ENCODE results near the gene VAV3. TPM values are rescaled to one million over a fixed set of nuclear protein-coding genes. Genes with fewer than 3 reads are reported as not detected.
"Not testable (repeated sequence)": the region's sequence is repeated elsewhere in the genome, so short reads cannot be mapped to it uniquely, and the experiment has no call there.

The VAV3 gene
- total RNA-seq, 4 donors from 2014 or later, result 1.9 to 5.8 (median 3.0) TPM

- WGBS, result 55% methylated on average over 1 of the region's 1 CpG
- Histone ChIP-seq H3K36me3 (no peaks in the 10 kb centered on the region), H3K27me3 (no peaks in the 10 kb centered on the region), H3K27ac (replicated peaks in 1 of 4) (no peak overlapping the region), H3K4me3 (no peak overlapping the region), H3K9me3 (no peaks in the 10 kb centered on the region), H3K4me1 (peaks cover 0 to 7% (median 3%) of the 10 kb centered on the region in 4 donors)
- DNase-seq (ENCODE audit: extremely low spot score), result no peak
- no peak for TF ChIP-seq POLR2A (IDR thresholded peaks at IDR 0.05; ENCODE audit: low read depth)
- no peak for TF ChIP-seq POLR2AphosphoS5 (IDR thresholded peaks at IDR 0.05)
- no peak for TF ChIP-seq EP300 (IDR thresholded peaks at IDR 0.05)
- no peak for TF ChIP-seq CTCF (IDR thresholded peaks at IDR 0.05)
- intact Hi-C loops (cut with DNase I), result no loop called here
Observed at GRCh38 chr1:107724648-107725047, 240.3 kb downstream of the VAV3 start.

- H3K9me3 ChIP-seq; H3K36me3 ChIP-seq; intact Hi-C loops (cut with DNase I); H3K4me1 ChIP-seq; H3K4me3 ChIP-seq; H3K27ac ChIP-seq (replicated peaks in 1 of 4); DNase-seq (ENCODE audit: extremely low spot score); H3K27me3 ChIP-seq: not testable (repeated sequence)
- 92% methylated on average over 4 of the region's 4 CpGs for WGBS
Observed at GRCh38 chr1:107720210-107720609, 244.8 kb downstream of the VAV3 start.

- H3K4me1 ChIP-seq, result no peaks in the 10 kb centered on the region
- peaks cover 0 to 7% (median 0%) of the 10 kb centered on the region in 4 donors for H3K9me3 ChIP-seq
- H3K4me3 ChIP-seq, result no peak overlapping the region
- DNase-seq (ENCODE audit: extremely low spot score), result no peak
- intact Hi-C loops (cut with DNase I), result no loop called here
- no peaks in the 10 kb centered on the region for H3K27me3 ChIP-seq
- no peaks in the 10 kb centered on the region for H3K36me3 ChIP-seq
- TF ChIP-seq EP300 (IDR thresholded peaks at IDR 0.05) (no peak), CTCF (IDR thresholded peaks at IDR 0.05) (no peak), POLR2AphosphoS5 (IDR thresholded peaks at IDR 0.05) (no peak), POLR2A (IDR thresholded peaks at IDR 0.05; ENCODE audit: low read depth) (no peak)
- no peak overlapping the region for H3K27ac ChIP-seq (replicated peaks in 1 of 4)
Observed at GRCh38 chr1:107710005-107710404, 255.0 kb downstream of the VAV3 start.

- Histone ChIP-seq H3K27me3 (no peaks in the 10 kb centered on the region), H3K27ac (replicated peaks in 1 of 4) (no peak overlapping the region), H3K9me3 (peaks cover 0 to 7% (median 0%) of the 10 kb centered on the region in 4 donors), H3K4me3 (no peak overlapping the region), H3K36me3 (no peaks in the 10 kb centered on the region), H3K4me1 (no peaks in the 10 kb centered on the region)
- TF ChIP-seq POLR2A (IDR thresholded peaks at IDR 0.05; ENCODE audit: low read depth) (no peak), CTCF (IDR thresholded peaks at IDR 0.05) (no peak)
- DNase-seq (ENCODE audit: extremely low spot score), result no peak
- intact Hi-C loops (cut with DNase I), result no loop called here
- WGBS, result 93% methylated on average over 2 of the region's 2 CpGs
Observed at GRCh38 chr1:107707111-107707510, 257.9 kb downstream of the VAV3 start.

GRCh38 chr1:107706182-107706581 is 258.8 kb downstream of the VAV3 start:
- no peak for TF ChIP-seq POLR2A (IDR thresholded peaks at IDR 0.05; ENCODE audit: low read depth)
- TF ChIP-seq POLR2AphosphoS5 (IDR thresholded peaks at IDR 0.05), result no peak
- TF ChIP-seq CTCF (IDR thresholded peaks at IDR 0.05), result no peak
- TF ChIP-seq EP300 (IDR thresholded peaks at IDR 0.05), result no peak
- Histone ChIP-seq H3K36me3 (no peaks in the 10 kb centered on the region), H3K4me3 (no peak overlapping the region), H3K27me3 (no peaks in the 10 kb centered on the region), H3K27ac (replicated peaks in 1 of 4) (no peak overlapping the region), H3K9me3 (peaks cover 0 to 5% (median 0%) of the 10 kb centered on the region in 4 donors), H3K4me1 (no peaks in the 10 kb centered on the region)
- 80% methylated on average over 6 of the region's 6 CpGs for WGBS
- intact Hi-C loops (cut with DNase I), result no loop called here
- DNase-seq (ENCODE audit: extremely low spot score), result no peak
